Measurements from ENCODE around the gene TEKT3.

The TEKT3 gene

GRCh38 chr17:15293558-15293957 lies 47.8 kb downstream of the TEKT3 start:
- no peak for DNase-seq (ENCODE audit: low read depth in 2 of 2)

- no peak for DNase-seq (ENCODE audit: low read depth in 2 of 2)
These were observed 49.6 kb downstream of the TEKT3 start for GRCh38 chr17:15291674-15292361.

- no peak for DNase-seq (ENCODE audit: low read depth in 2 of 2)
These were observed 50.8 kb downstream of the TEKT3 start for GRCh38 chr17:15290605-15291004.

- no peak for DNase-seq (ENCODE audit: low read depth in 2 of 2)
These were observed 51.9 kb downstream of the TEKT3 start for GRCh38 chr17:15289285-15290183.

GRCh38 chr17:15288859-15289258 lies 52.5 kb downstream of the TEKT3 start:
- DNase-seq (ENCODE audit: low read depth in 2 of 2), result no peak

GRCh38 chr17:15287538-15288267 lies 53.7 kb downstream of the TEKT3 start:
- DNase-seq (ENCODE audit: low read depth in 2 of 2), result no peak

- no peak for DNase-seq (ENCODE audit: low read depth in 2 of 2)
These were observed 55.9 kb downstream of the TEKT3 start for GRCh38 chr17:15285466-15285865.

- DNase-seq (ENCODE audit: low read depth in 2 of 2), result no peak
These were observed 56.9 kb downstream of the TEKT3 start for GRCh38 chr17:15284537-15284936.

- DNase-seq (ENCODE audit: low read depth in 2 of 2), result no peak
These were observed 57.3 kb downstream of the TEKT3 start for GRCh38 chr17:15284107-15284506.

GRCh38 chr17:15281909-15282308 lies 59.5 kb downstream of the TEKT3 start:
- DNase-seq (ENCODE audit: low read depth in 2 of 2), result no peak

- DNase-seq (ENCODE audit: low read depth in 2 of 2), result no peak
These were observed 62.4 kb downstream of the TEKT3 start for GRCh38 chr17:15278924-15279477.

- DNase-seq (ENCODE audit: low read depth in 2 of 2), result no peak
These were observed 63.0 kb downstream of the TEKT3 start for GRCh38 chr17:15278380-15278779.

- no peak for DNase-seq (ENCODE audit: low read depth in 2 of 2)
These were observed 67.4 kb downstream of the TEKT3 start for GRCh38 chr17:15274017-15274416.

GRCh38 chr17:15273141-15273793 lies 68.1 kb downstream of the TEKT3 start:
- DNase-seq (ENCODE audit: low read depth in 2 of 2), result no peak

- no peak for DNase-seq (ENCODE audit: low read depth in 2 of 2)
These were observed 69.7 kb downstream of the TEKT3 start for GRCh38 chr17:15271741-15272140.

GRCh38 chr17:15270628-15271381 lies 70.6 kb downstream of the TEKT3 start:
- no peak for DNase-seq (ENCODE audit: low read depth in 2 of 2)

- DNase-seq (ENCODE audit: low read depth in 2 of 2), result no peak
These were observed 71.7 kb downstream of the TEKT3 start for GRCh38 chr17:15269780-15270089.

GRCh38 chr17:15269087-15269779 lies 72.2 kb downstream of the TEKT3 start:
- DNase-seq (ENCODE audit: low read depth in 2 of 2), result no peak

- DNase-seq (ENCODE audit: low read depth in 2 of 2), result no peak
These were observed 72.9 kb downstream of the TEKT3 start for GRCh38 chr17:15268461-15268860.

- DNase-seq (ENCODE audit: low read depth in 2 of 2), result no peak
These were observed 73.4 kb downstream of the TEKT3 start for GRCh38 chr17:15267996-15268395.
